Neural cell (in vitro differentiated cells): ENCODE data around the gene KIAA0753. TPM values are rescaled to one million over a fixed set of nuclear protein-coding genes. Genes with fewer than 3 reads are reported as not detected.

ENCODE experiments used
- H2AFZ ChIP-seq: fragments of 200-600, 300-800 bp; sonication (generic), shearing (Covaris generic); 2 replicates; pipeline ENCODE4 v1.6.0; 2014; ENCODE audit warnings: low read depth, mild to moderate bottlenecking, antibody characterized with exemption, low read length, moderate library complexity
- H3F3A ChIP-seq: fragments of 200-600 bp; shearing (Covaris generic); 2 replicates; pipeline ENCODE4 v1.6.1; 2016; ENCODE audit warnings: mild to moderate bottlenecking, moderate library complexity, mixed read lengths, antibody characterized with exemption, low read length; ENCODE audit not compliant: insufficient read depth, poor library complexity, severe bottlenecking
- H3K27ac ChIP-seq: fragments of 200-600, 300-800 bp; sonication (generic), shearing (Covaris generic); 2 replicates; pipeline ENCODE4 v1.5.1; 2014; ENCODE audit warnings: mild to moderate bottlenecking, low read length, moderate library complexity
- H3K27me3 ChIP-seq: fragments of 300-800, 200-600 bp; sonication (generic), shearing (Covaris generic); 2 replicates; pipeline ENCODE4 v1.6.0; 2014; ENCODE audit warnings: mild to moderate bottlenecking, low read depth, low read length, moderate library complexity; ENCODE audit not compliant: insufficient read depth
- H3K36me3 ChIP-seq: fragments of 300-800, 200-600 bp; sonication (generic), shearing (Covaris generic); 2 replicates; pipeline ENCODE4 v1.5.1; 2014; ENCODE audit warnings: mild to moderate bottlenecking, antibody characterized with exemption, low read length, moderate library complexity; ENCODE audit not compliant: insufficient read depth
- H3K4me2 ChIP-seq: fragments of 300-800, 200-600 bp; sonication (generic), shearing (Covaris generic); 2 replicates; pipeline ENCODE4 v1.6.0; 2014; ENCODE audit warnings: mild to moderate bottlenecking, low read length
- H3K4me3 ChIP-seq: fragments of 300-800, 200-600 bp; sonication (generic), shearing (Covaris generic); 2 replicates; pipeline ENCODE4 v1.5.1; 2014; ENCODE audit warnings: mild to moderate bottlenecking, low read length, moderate library complexity
- H3K79me2 ChIP-seq: fragments of 200-600 bp; shearing (Covaris generic); replicated peaks from 2 replicates; pipeline ENCODE4 v1.6.0; 2014; ENCODE audit warnings: mild to moderate bottlenecking, low read length, moderate library complexity; ENCODE audit not compliant: insufficient read depth
- H3K9ac ChIP-seq: fragments of 300-800, 200-600 bp; sonication (generic), shearing (Covaris generic); 2 replicates; pipeline ENCODE4 v1.6.1; 2016; ENCODE audit warnings: mild to moderate bottlenecking, low read length, mixed read lengths
- H3K9me2 ChIP-seq: fragments of 200-600 bp; shearing (Covaris generic); 2 replicates; pipeline ENCODE4 v1.6.1; 2016; ENCODE audit warnings: mild to moderate bottlenecking, low read length, mixed read lengths; ENCODE audit not compliant: insufficient read depth
- H3K9me3 ChIP-seq: fragments of 200-600, 300-800 bp; sonication (generic), shearing (Covaris generic); 2 replicates; pipeline ENCODE4 v1.6.1; 2016; ENCODE audit warnings: mild to moderate bottlenecking, mixed run types, low read length, moderate library complexity, mixed read lengths
- H4K20me1 ChIP-seq: fragments of 200-600 bp; shearing (Covaris generic); 2 replicates; pipeline ENCODE4 v1.6.1; 2016; ENCODE audit warnings: mild to moderate bottlenecking, mixed run types; ENCODE audit not compliant: insufficient read depth
- EP300 ChIP-seq: fragments of 450-650 bp; conservative IDR thresholded peaks from 2 replicates; pipeline ENCODE4 v1.6.1; 2014; ENCODE audit warnings: antibody characterized with exemption, mild to moderate bottlenecking, moderate library complexity; ENCODE audit not compliant: poor library complexity, severe bottlenecking
- EZH2 ChIP-seq: fragments of 200-600, 300-800 bp; shearing (Covaris generic), sonication (generic); IDR thresholded peaks from 2 replicates; pipeline ENCODE4 v1.6.1; 2014; ENCODE audit warnings: antibody characterized with exemption, low read length, borderline replicate concordance, mild to moderate bottlenecking; ENCODE audit not compliant: insufficient read depth, poor library complexity, severe bottlenecking
- MXI1 ChIP-seq: fragments of 450-650 bp; conservative IDR thresholded peaks from 2 replicates; pipeline ENCODE4 v1.6.1; 2014; ENCODE audit warnings: antibody characterized with exemption, mild to moderate bottlenecking; ENCODE audit not compliant: poor library complexity, severe bottlenecking
- POLR2AphosphoS5 ChIP-seq: IDR thresholded peaks from 2 replicates; pipeline ENCODE4 v1.6.1; 2012
- RAD21 ChIP-seq: fragments of 450-650 bp; conservative IDR thresholded peaks from 2 replicates; pipeline ENCODE4 v1.6.1; 2014; ENCODE audit warnings: antibody characterized with exemption, mild to moderate bottlenecking, moderate library complexity
- REST ChIP-seq: IDR thresholded peaks from 2 replicates; pipeline ENCODE4 v1.6.1; 2012; ENCODE audit warnings: borderline replicate concordance
- SMC3 ChIP-seq: fragments of 450-650 bp; conservative IDR thresholded peaks from 2 replicates; pipeline ENCODE4 v1.6.1; 2014; ENCODE audit warnings: antibody characterized with exemption, mild to moderate bottlenecking, moderate library complexity; ENCODE audit not compliant: poor library complexity
- TAF1 ChIP-seq: IDR thresholded peaks from 2 replicates; pipeline ENCODE4 v1.6.1; 2012; ENCODE audit warnings: low read depth
- polyA plus RNA-seq: library from polyadenylated mRNA; depleted of rRNA; stranded (reverse); fragments of >200 nt; gene quantifications from 2 replicates; pipeline ENCODE4 v1.2.3, GENCODE V29; 2014
- TF ChIP-seq, protein P1 (sequence below): fragments of 450-650 bp; IDR thresholded peaks from 2 replicates; pipeline ENCODE4 v1.5.1; 2014; ENCODE audit warnings: antibody characterized with exemption, mild to moderate bottlenecking, moderate library complexity; ENCODE audit not compliant: poor library complexity, severe bottlenecking

The KIAA0753 gene
- polyA plus RNA-seq, 1 donor from 2014 or later, result 32.3 TPM

- no peak overlapping the region for H3K9ac ChIP-seq
- H3K4me2 ChIP-seq, result no peak overlapping the region
- no peaks in the 10 kb centered on the region for H3K9me3 ChIP-seq
- H3K4me3 ChIP-seq, result no peak overlapping the region
- TF ChIP-seq TAF1, result no peak
- no peak for TF ChIP-seq MXI1
- TF ChIP-seq SMC3, result no peak
- TF ChIP-seq, protein P1, sequence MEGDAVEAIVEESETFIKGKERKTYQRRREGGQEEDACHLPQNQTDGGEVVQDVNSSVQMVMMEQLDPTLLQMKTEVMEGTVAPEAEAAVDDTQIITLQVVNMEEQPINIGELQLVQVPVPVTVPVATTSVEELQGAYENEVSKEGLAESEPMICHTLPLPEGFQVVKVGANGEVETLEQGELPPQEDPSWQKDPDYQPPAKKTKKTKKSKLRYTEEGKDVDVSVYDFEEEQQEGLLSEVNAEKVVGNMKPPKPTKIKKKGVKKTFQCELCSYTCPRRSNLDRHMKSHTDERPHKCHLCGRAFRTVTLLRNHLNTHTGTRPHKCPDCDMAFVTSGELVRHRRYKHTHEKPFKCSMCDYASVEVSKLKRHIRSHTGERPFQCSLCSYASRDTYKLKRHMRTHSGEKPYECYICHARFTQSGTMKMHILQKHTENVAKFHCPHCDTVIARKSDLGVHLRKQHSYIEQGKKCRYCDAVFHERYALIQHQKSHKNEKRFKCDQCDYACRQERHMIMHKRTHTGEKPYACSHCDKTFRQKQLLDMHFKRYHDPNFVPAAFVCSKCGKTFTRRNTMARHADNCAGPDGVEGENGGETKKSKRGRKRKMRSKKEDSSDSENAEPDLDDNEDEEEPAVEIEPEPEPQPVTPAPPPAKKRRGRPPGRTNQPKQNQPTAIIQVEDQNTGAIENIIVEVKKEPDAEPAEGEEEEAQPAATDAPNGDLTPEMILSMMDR, result no peak
- TF ChIP-seq EP300, result no peak
- TF ChIP-seq POLR2AphosphoS5, result no peak
- no peaks in the 10 kb centered on the region for H3K27me3 ChIP-seq
- no peak overlapping the region for H3K27ac ChIP-seq
- no peak overlapping the region for H2AFZ ChIP-seq
- no peaks in the 10 kb centered on the region for H3K9me2 ChIP-seq
- no peaks in the 10 kb centered on the region for H3K79me2 ChIP-seq
- no peaks in the 10 kb centered on the region for H3K36me3 ChIP-seq
- H3F3A ChIP-seq, result no peaks in the 10 kb centered on the region
- no peaks in the 10 kb centered on the region for H4K20me1 ChIP-seq
Measured at GRCh38 chr17:6545291-6545690, 95.2 kb downstream of the KIAA0753 start.

DNA sequence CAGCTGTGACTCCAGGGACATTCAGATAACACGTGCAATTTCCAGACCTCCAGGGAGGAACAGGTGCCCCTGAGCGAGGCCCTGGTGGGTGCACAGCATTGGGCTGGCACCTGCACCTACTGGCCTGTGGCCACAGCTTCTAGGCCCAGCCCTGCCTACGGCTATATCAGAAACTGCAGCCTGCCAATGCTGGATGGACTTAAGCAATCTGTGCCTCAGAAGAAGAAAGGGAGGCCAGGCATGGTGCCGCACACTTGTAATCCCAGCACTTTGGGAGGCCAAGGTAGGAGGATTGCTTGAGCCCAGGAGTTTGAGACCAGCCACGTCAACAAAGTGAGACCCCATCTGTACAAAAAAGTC lies 96.5 kb downstream of the KIAA0753 start:
- no peak overlapping the region for H3K4me3 ChIP-seq
- no peak overlapping the region for H3K9ac ChIP-seq
- H4K20me1 ChIP-seq, result no peaks in the 10 kb centered on the region
- TF ChIP-seq, protein P1, result no peak
- no peak for TF ChIP-seq TAF1
- no peak for TF ChIP-seq EP300
- TF ChIP-seq POLR2AphosphoS5, result no peak
- no peak for TF ChIP-seq REST
- TF ChIP-seq RAD21, result no peak
- no peak for TF ChIP-seq EZH2
- TF ChIP-seq SMC3, result no peak
- no peaks in the 10 kb centered on the region for H3K27me3 ChIP-seq
- no peaks in the 10 kb centered on the region for H3K9me3 ChIP-seq
- H3K36me3 ChIP-seq, result no peaks in the 10 kb centered on the region
- H3K4me2 ChIP-seq, result no peak overlapping the region
- H2AFZ ChIP-seq, result no peak overlapping the region
- H3K27ac ChIP-seq, result no peak overlapping the region
- H3F3A ChIP-seq, result no peaks in the 10 kb centered on the region
- H3K79me2 ChIP-seq, result no peaks in the 10 kb centered on the region
- H3K9me2 ChIP-seq, result no peaks in the 10 kb centered on the region
